HG03469 (cell line): ENCODE data around the gene LPAR5.

Experiments used
- ATAC-seq: cut with Tn5 transposase; IDR thresholded peaks from one replicate; pipeline ENCODE4 v1.9.1; 2021; ENCODE audit warnings: mild to moderate bottlenecking, moderate library complexity, moderate number of reproducible peaks; ENCODE audit not compliant: unreplicated experiment

LPAR5 gene

GRCh38 chr12:6635856-6636531 lies at the start of gene LPAR5:
TSS of gene LPAR5 (minus strand) at chr12:6635959. CDS start at chr12:6621248, 14,711 bp downstream.
- no peak for ATAC-seq

GRCh38 chr12:6684609-6685008 lies 48.9 kb upstream of the LPAR5 start:
- no peak for ATAC-seq

- no peak for ATAC-seq
These were observed 41.2 kb upstream of the LPAR5 start for GRCh38 chr12:6676962-6677361.

- ATAC-seq: no peak
These were observed 36.4 kb upstream of the LPAR5 start for GRCh38 chr12:6672143-6672542.

- no peak for ATAC-seq
These were observed 31.9 kb upstream of the LPAR5 start for GRCh38 chr12:6667559-6668210.

GRCh38 chr12:6666211-6666610 lies 30.5 kb upstream of the LPAR5 start:
- no peak for ATAC-seq

GRCh38 chr12:6664902-6665301 lies 29.1 kb upstream of the LPAR5 start:
- no peak for ATAC-seq

- peak; percentile 73 for ATAC-seq
These were observed 27.4 kb upstream of the LPAR5 start, which contains the start of gene ING4 for GRCh38 chr12:6662906-6663742. TSS of gene ING4 (minus strand) at chr12:6663119. CDS start at chr12:6663101, 18 bp downstream.

GRCh38 chr12:6662602-6662905 lies 26.8 kb upstream of the LPAR5 start:
- no peak for ATAC-seq

GRCh38 chr12:6653987-6654386 lies 18.2 kb upstream of the LPAR5 start:
- no peak for ATAC-seq

GRCh38 chr12:6653342-6653741 lies 17.6 kb upstream of the LPAR5 start:
- no peak for ATAC-seq

- ATAC-seq: no peak
These were observed 16.6 kb upstream of the LPAR5 start for GRCh38 chr12:6652391-6652790.

GRCh38 chr12:6650832-6651231 lies 15.1 kb upstream of the LPAR5 start:
- no peak for ATAC-seq

GRCh38 chr12:6647083-6647604 lies 11.4 kb upstream of the LPAR5 start, which contains the start of gene ACRBP:
TSS of gene ACRBP (minus strand) at chr12:6647432. CDS start at chr12:6647366, 66 bp downstream.
- no peak for ATAC-seq

- ATAC-seq: no peak
These were observed 10.7 kb upstream of the LPAR5 start for GRCh38 chr12:6646276-6647082.

GRCh38 chr12:6644903-6645302 lies 9.1 kb upstream of the LPAR5 start:
- no peak for ATAC-seq

- ATAC-seq: no peak
These were observed 8.5 kb upstream of the LPAR5 start for GRCh38 chr12:6644257-6644596.

- no peak for ATAC-seq
These were observed 8.0 kb upstream of the LPAR5 start for GRCh38 chr12:6643569-6644256.

- ATAC-seq: no peak
These were observed 5.4 kb upstream of the LPAR5 start for GRCh38 chr12:6641131-6641530.

- ATAC-seq: no peak
These were observed 4.7 kb upstream of the LPAR5 start for GRCh38 chr12:6640497-6640896.
